Mesodermal cell (in vitro differentiated cells): ENCODE measurements around the gene N4BP3.

ENCODE experiments used
- H3K27ac ChIP-seq: 2 replicates; pipeline ENCODE4 v1.7.0; 2013; ENCODE audit warnings: mild to moderate bottlenecking, low read depth, low read length, moderate library complexity; ENCODE audit not compliant: severe bottlenecking
- H3K36me3 ChIP-seq: 2 replicates; pipeline ENCODE4 v1.7.1; 2013; ENCODE audit warnings: mild to moderate bottlenecking, low read length, moderate library complexity; ENCODE audit not compliant: control insufficient read depth, insufficient read depth
- H3K4me1 ChIP-seq: one replicate; pipeline ENCODE4 v1.7.1; 2013; ENCODE audit warnings: mild to moderate bottlenecking, low read length; ENCODE audit not compliant: insufficient read depth, control insufficient read depth, poor library complexity, severe bottlenecking
- H3K4me3 ChIP-seq: 2 replicates; pipeline ENCODE4 v1.7.0; 2013; ENCODE audit warnings: low read length, control low read depth, mild to moderate bottlenecking; ENCODE audit not compliant: insufficient read depth, poor library complexity, severe bottlenecking; ENCODE audit errors: extremely low read depth
- H3K9me3 ChIP-seq: 2 replicates; pipeline ENCODE4 v1.7.1; 2013; ENCODE audit warnings: mild to moderate bottlenecking, low read length, moderate library complexity; ENCODE audit not compliant: control insufficient read depth
- WGBS, 2 experiments: methylation state at CpG; one replicate each; pipeline ENCODE4 v1.1.5; 2013; ENCODE audit warnings: missing lambda C conversion rate in 2 of 2; ENCODE audit not compliant: insufficient coverage in 2 of 2; 5-methylcytosine and 5-hydroxymethylcytosine counted together

The N4BP3 gene

GRCh38 chr5:178103612-178104011, 9.7 kb upstream of the N4BP3 start:
- H3K4me3 ChIP-seq: no peak overlapping the region
- H3K9me3 ChIP-seq: no peaks in the 10 kb centered on the region
- no peaks in the 10 kb centered on the region for H3K36me3 ChIP-seq
- H3K27ac ChIP-seq: no peak overlapping the region
- H3K4me1 ChIP-seq: no peaks in the 10 kb centered on the region
- 83 to 92% methylated on average over 7 to 12 of the region's 12 CpGs for WGBS, 2 experiments

- H3K27ac ChIP-seq: no peak overlapping the region
- 88 to 92% methylated on average over 3 to 4 of the region's 5 CpGs for WGBS, 2 experiments
- H3K9me3 ChIP-seq: no peaks in the 10 kb centered on the region
- no peaks in the 10 kb centered on the region for H3K4me1 ChIP-seq
- no peaks in the 10 kb centered on the region for H3K36me3 ChIP-seq
- no peak overlapping the region for H3K4me3 ChIP-seq
Measured at GRCh38 chr5:178104492-178104891, 8.8 kb upstream of the N4BP3 start.

- Histone ChIP-seq H3K36me3 (no peaks in the 10 kb centered on the region), H3K9me3 (no peaks in the 10 kb centered on the region), H3K27ac (no peak overlapping the region), H3K4me1 (no peaks in the 10 kb centered on the region), H3K4me3 (no peak overlapping the region)
- WGBS, 2 experiments: no CpG with 5 or more reads among the region's 4 CpGs
Measured at GRCh38 chr5:178106086-178106485, 7.2 kb upstream of the N4BP3 start.

- WGBS, 2 experiments: 92 to 95% methylated on average over 7 to 11 of the region's 13 CpGs
- Histone ChIP-seq H3K4me1 (no peaks in the 10 kb centered on the region), H3K27ac (no peak overlapping the region), H3K9me3 (no peaks in the 10 kb centered on the region), H3K4me3 (no peak overlapping the region), H3K36me3 (no peaks in the 10 kb centered on the region)
Measured at GRCh38 chr5:178106556-178107239, 6.6 kb upstream of the N4BP3 start.

GRCh38 chr5:178107756-178108310, 5.5 kb upstream of the N4BP3 start:
- H3K4me1 ChIP-seq: no peaks in the 10 kb centered on the region
- no peak overlapping the region for H3K4me3 ChIP-seq
- H3K36me3 ChIP-seq: no peaks in the 10 kb centered on the region
- H3K27ac ChIP-seq: no peak overlapping the region
- H3K9me3 ChIP-seq: no peaks in the 10 kb centered on the region
- 31 to 67% methylated on average over 3 to 5 of the region's 5 CpGs for WGBS, 2 experiments

- Histone ChIP-seq H3K9me3 (no peaks in the 10 kb centered on the region), H3K27ac (no peak overlapping the region), H3K4me3 (no peak overlapping the region), H3K4me1 (no peaks in the 10 kb centered on the region), H3K36me3 (no peaks in the 10 kb centered on the region)
- WGBS, 2 experiments: 76 to 83% methylated on average over 5 to 7 of the region's 7 CpGs
Measured at GRCh38 chr5:178108446-178108845, 4.9 kb upstream of the N4BP3 start.

GRCh38 chr5:178108966-178109365, 4.4 kb upstream of the N4BP3 start:
- no peaks in the 10 kb centered on the region for H3K4me1 ChIP-seq
- H3K9me3 ChIP-seq: no peaks in the 10 kb centered on the region
- H3K27ac ChIP-seq: no peak overlapping the region
- H3K4me3 ChIP-seq: no peak overlapping the region
- H3K36me3 ChIP-seq: no peaks in the 10 kb centered on the region

- H3K36me3 ChIP-seq: no peaks in the 10 kb centered on the region
- H3K27ac ChIP-seq: no peak overlapping the region
- no peaks in the 10 kb centered on the region for H3K9me3 ChIP-seq
- H3K4me1 ChIP-seq: peaks cover 15% of the 10 kb centered on the region
- WGBS, 2 experiments: 90 to 94% methylated on average over 8 to 9 of the region's 9 CpGs
- H3K4me3 ChIP-seq: no peak overlapping the region
Measured at GRCh38 chr5:178110511-178110910, 2.8 kb upstream of the N4BP3 start.

GRCh38 chr5:178111925-178112324, 1.4 kb upstream of the N4BP3 start:
- no peak overlapping the region for H3K4me3 ChIP-seq
- 90 to 100% methylated on average over 1 to 2 of the region's 3 CpGs for WGBS, 2 experiments

GRCh38 chr5:178112545-178112944, 787 bp upstream of the N4BP3 start:
- H3K27ac ChIP-seq: no peak overlapping the region
- WGBS, 2 experiments: 82 to 89% methylated on average over 4 to 5 of the region's 5 CpGs
- peak overlapping the region; percentile 56 for H3K4me3 ChIP-seq

More at GRCh38 chr5:178111925-178112324, 1.4 kb upstream of the N4BP3 start:
- no peaks in the 10 kb centered on the region for H3K36me3 ChIP-seq
- H3K4me1 ChIP-seq: peaks cover 26% of the 10 kb centered on the region
- H3K27ac ChIP-seq: no peak overlapping the region
- H3K9me3 ChIP-seq: no peaks in the 10 kb centered on the region

GRCh38 chr5:178113841-178114324, 551 bp downstream of the N4BP3 start:
- Histone ChIP-seq H3K36me3 (no peaks in the 10 kb centered on the region), H3K4me1 (peaks cover 26% of the 10 kb centered on the region), H3K4me3 (peak overlapping the region; percentile 56), H3K9me3 (no peaks in the 10 kb centered on the region), H3K27ac (no peak overlapping the region)
- 0% methylated on average over 29 to 41 of the region's 41 CpGs for WGBS, 2 experiments

More at GRCh38 chr5:178112545-178112944, 787 bp upstream of the N4BP3 start:
- H3K9me3 ChIP-seq: no peaks in the 10 kb centered on the region
- no peaks in the 10 kb centered on the region for H3K36me3 ChIP-seq
- H3K4me1 ChIP-seq: peaks cover 26% of the 10 kb centered on the region
